ENCODE measurements around the gene DYNC1H1.
"Not testable (repeated sequence)": the region's sequence is repeated elsewhere in the genome, so short reads cannot be mapped to it uniquely, and the experiment has no call there.

The DYNC1H1 gene

DNA sequence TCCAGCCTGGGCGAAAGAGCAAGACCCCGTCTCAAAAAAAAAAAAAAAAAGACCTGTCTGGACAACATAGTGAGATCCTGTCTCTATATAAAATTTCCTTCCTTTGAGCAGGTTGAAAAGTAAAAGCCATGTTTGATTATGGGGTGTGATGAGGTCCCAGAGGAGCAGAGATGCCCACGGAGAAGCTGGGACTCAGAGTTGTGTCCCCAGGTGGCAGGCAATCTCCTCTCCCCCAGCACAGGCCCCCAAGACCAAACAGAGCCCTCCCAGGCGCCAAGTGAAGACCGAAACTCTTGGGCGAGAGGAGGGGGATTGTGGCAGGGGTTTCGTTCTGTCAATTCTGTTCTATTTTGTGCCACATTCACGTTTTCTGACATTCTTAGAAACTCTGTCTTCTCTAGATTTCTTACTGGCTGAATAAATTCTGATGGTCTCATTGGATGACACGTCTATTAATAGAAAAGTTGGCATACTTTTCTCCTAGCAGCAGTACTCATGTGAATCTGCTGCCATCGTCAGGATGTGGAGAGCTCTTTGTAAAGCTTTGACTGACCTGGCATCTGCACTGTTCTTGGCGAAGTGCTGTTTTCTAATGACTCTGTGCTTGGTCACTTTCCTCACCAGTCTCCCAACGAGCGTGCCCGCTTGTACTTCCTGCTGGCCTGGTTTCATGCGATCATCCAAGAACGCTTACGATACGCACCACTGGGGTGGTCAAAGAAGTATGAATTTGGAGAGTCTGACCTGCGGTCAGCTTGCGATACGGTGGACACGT is 79.1 kb downstream of the DYNC1H1 start:
- no peak for DNase-seq

- DNase-seq = no peak
Measured at GRCh38 chr14:102044566-102044965, 80.2 kb downstream of the DYNC1H1 start.

- peak; percentile 18 to 19 for DNase-seq
Measured at GRCh38 chr14:102046337-102047278, 82.2 kb downstream of the DYNC1H1 start.

DNA sequence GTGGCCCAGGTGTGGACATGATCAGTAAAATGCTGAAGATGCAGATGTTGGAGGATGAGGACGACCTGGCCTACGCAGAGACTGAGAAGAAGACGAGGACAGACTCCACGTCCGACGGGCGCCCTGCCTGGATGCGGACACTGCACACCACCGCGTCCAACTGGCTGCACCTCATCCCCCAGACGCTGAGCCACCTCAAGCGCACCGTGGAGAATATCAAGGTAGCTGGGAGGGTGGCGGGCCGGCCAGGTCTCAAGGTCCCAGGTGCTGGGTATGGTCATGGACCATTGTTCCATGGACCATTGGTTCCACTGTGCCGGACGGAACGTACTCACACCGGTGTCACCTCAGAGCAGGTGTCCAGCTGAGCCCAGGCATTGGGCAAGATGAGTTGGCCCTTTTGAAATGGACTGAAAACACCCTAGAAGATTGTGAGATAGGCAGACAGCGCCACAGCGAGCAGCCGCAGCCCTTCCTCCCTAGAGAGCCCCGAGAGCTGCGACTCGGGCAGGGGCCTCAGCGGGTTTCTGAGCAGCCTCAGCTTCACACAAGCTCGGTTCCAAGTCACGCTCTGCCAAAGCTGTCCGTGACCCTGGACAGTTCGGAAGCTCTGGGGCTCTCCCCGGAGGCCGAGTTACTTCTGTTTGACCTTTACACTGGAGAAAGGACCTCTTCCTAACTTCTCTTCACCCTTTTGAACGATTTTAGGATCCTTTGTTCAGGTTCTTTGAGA is 83.6 kb downstream of the DYNC1H1 start:
- DNase-seq = no peak

DNA sequence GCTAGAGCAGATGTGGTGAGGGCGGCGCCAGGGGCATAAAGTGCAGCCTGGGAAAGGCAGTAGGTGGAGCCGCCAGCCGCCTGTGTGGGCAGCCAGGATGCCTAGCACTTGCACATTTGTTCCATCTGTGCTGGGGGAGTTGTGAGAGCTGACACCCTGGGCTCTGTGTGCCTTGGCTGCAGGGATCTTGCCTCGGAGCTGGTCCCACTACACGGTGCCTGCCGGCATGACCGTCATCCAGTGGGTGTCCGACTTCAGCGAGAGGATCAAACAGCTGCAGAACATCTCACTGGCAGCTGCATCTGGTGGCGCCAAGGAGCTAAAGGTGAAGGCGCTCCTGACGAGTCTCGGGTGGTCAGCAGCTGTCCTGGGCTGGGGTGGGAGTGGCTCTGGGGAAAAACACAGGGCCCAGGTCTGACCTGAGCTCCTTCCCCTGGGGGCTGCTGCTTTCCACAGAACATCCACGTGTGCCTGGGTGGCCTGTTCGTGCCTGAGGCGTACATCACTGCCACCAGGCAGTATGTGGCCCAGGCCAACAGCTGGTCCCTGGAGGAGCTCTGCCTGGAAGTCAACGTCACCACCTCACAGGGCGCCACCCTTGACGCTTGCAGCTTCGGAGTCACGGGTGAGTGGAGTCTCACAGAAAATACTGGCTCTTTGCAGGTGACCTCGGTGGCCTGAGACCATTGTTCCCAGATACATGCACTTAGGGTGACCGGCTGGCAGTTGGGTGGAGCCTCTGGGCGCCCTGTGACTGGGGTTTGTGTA is 85.1 kb downstream of the DYNC1H1 start:
- no peak for DNase-seq

GRCh38 chr14:102050026-102050405 is 85.6 kb downstream of the DYNC1H1 start:
- DNase-seq = no peak

- no peak for DNase-seq
Measured at GRCh38 chr14:102050625-102051024, 86.3 kb downstream of the DYNC1H1 start.

- DNase-seq = no peak
Measured at GRCh38 chr14:102052522-102052921, 88.1 kb downstream of the DYNC1H1 start.

GRCh38 chr14:102055181-102055901 is 91.0 kb downstream of the DYNC1H1 start:
- DNase-seq = no peak

DNA sequence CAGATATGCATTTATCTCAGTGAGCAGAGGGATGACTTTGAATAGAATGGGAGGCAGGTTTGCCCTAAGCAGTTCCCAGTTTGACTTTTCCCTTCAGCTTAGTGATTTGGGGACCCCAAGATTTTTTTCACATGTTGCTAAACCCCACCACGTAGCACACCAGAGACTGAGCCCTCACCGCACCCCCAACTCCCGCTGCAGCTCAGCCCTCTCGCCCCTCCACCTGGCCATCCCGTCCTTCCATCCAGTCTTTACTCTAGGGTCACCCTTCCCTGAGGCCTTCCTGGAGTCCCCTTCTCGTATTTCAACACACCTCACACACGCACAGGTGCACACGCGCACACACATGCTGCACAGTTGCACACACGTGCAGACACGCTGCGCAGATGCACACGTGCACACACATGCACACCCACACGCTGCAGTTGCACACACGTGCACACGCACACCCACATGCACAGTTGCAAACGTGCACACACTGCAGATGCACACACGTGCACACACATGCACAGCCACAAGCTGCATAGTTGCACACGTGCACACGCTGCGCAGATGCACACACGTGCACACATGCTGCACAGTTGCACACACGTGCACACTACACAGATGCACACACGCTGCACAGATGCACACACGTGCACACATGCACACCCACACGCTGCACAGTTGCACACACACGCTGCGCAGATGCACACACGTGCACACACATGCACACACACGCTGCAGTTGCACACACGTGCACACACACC is 92.5 kb downstream of the DYNC1H1 start:
- DNase-seq = no peak

DNA sequence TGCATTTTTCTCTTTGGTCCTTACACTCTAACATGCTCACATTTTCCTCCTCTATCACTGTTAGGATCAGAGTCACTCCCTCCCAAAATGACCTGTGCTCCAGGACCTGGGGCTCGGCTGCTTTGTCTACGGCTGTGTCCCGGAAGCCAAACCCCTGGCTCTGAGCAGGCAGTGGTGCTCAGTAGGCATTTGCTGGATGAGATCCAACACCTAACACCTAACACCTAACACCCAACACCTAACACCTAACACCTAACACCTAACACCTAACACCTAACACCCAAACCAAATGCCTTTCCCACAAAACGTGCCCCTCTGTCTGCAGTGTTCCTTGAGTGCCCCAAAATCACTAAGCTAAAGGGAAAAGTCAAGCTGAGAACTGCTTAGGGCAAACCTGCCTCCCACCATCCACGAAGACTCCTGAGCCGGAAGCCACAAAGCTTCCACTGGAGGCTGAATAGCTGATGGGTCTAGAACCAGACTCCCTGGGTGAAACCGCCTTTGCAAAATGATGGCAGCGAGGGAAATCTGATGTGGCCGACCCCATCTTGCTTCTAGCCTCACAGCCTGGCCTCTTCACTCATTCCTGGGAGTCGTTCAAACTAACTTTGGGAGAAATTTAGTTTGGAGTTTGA is 93.2 kb downstream of the DYNC1H1 start:
- no peak for DNase-seq

- no peak for DNase-seq
Measured at GRCh38 chr14:102058146-102058545, 93.8 kb downstream of the DYNC1H1 start.

DNA sequence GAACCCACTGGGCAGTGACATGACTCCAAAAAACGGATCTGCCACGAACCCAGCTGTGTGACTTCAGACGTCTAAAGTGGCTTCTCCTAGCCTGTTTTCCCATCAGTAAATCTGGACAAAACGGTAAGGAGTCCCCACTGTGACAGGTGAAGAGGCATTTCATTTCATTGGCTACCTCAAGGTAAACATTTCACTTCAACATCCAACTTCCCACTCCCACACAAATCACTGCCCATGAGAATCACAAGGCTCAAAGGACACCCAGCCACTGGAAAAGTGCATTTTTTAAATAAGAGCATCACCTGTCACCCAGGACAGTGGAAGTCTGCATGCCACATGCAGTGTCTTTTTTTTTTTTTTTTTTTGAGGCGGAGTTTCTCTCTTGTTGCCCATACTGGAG is 94.6 kb downstream of the DYNC1H1 start:
- no peak for DNase-seq

DNA sequence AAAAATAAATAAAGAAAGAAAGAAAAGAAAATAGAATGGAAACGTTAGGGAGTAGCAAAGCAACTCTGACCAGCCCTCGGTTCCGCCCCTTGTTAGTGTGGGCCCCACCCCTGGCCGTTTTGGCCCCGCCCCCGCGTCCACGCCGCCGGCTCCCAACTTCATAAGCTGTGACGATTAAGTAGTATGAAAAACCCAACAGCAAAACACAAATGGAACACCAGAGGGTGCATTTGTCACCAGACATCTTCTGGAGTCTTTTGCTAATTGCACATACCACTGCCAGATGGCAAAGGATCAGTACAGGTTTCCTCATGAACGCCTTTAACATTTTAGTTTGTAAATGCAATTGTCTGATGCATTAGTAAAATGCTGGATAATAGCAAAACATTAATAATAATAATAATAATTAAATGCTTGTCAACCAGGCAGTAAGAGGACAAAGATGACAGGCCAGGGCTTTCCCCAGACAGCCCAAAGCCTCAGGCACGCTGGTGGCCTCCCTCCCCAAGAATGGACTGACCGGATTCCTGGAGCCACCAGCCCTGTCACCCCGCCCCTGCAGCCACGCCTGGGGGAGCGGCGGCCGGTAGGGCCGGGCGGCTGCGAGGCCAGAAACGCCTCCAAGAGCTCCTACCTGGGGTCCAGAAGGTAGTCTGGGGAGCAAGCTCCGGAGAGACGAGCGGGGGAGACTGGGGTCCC is 98.9 kb downstream of the DYNC1H1 start:
- DNase-seq = peak; percentile 70 to 78

DNA sequence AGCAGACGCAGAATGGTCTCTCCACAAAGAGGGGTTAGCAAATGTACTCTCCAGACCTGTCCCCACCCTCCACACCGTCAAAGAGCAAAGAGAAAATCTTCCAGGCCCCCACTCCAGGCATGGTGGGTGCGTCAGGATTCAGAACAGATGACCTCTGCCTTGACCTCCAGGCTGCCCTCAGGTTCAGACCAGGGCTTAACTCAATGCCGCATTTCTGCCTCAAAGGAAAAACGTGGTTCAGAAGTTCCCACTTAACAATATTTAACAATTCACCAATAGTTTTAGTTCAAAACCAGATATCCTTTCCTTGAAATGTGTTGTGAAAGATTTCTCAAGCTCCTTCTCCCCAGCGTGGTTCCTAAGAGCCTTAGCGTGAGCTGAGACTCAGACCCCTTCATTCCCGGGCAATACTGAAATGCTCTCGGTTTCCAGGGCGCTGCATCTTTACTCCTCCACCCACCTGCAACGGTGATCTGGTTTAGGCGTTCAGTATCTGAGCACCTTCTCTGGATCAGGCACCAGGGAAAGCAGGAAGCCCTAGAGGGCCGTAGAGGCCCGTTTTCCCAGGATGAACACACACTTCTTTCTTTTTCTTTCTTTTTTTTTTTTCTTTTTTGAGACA is 99.5 kb downstream of the DYNC1H1 start:
- DNase-seq = no peak

DNA sequence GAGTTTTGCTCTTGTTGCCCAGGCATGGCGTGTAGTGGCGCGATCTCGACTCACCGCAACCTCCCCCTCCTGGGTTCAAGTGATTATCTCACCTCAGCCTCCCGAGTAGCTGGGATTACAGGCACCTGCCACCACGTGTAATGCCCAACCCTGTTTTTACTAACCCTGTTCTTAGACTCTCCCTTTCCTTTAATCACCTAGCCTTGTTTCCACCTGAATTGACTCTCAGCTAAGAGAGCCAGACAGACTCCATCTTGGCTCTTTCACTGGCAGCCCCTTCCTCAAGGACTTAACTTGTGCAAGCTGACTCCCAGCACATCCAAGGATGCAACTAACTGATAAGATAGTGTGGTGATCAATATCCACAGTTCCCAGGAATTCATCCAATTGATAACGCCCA is 100.2 kb downstream of the DYNC1H1 start:
- not testable (repeated sequence) for DNase-seq

- no peak for DNase-seq
Measured at GRCh38 chr14:102066041-102066451, 101.7 kb downstream of the DYNC1H1 start.

GRCh38 chr14:102071283-102071998 is 107.1 kb downstream of the DYNC1H1 start:
- DNase-seq = no peak
